HS-27A (cell line): ENCODE results near the gene MRPS18C.
"Not testable (repeated sequence)": the region's sequence is repeated elsewhere in the genome, so short reads cannot be mapped to it uniquely, and the experiment has no call there.

Experiments
- DNase-seq: peaks from one replicate; pipeline ENCODE4 v3.0.0-alpha.2; 2012; ENCODE audit warnings: low read depth, missing footprints

Gene MRPS18C

DNA sequence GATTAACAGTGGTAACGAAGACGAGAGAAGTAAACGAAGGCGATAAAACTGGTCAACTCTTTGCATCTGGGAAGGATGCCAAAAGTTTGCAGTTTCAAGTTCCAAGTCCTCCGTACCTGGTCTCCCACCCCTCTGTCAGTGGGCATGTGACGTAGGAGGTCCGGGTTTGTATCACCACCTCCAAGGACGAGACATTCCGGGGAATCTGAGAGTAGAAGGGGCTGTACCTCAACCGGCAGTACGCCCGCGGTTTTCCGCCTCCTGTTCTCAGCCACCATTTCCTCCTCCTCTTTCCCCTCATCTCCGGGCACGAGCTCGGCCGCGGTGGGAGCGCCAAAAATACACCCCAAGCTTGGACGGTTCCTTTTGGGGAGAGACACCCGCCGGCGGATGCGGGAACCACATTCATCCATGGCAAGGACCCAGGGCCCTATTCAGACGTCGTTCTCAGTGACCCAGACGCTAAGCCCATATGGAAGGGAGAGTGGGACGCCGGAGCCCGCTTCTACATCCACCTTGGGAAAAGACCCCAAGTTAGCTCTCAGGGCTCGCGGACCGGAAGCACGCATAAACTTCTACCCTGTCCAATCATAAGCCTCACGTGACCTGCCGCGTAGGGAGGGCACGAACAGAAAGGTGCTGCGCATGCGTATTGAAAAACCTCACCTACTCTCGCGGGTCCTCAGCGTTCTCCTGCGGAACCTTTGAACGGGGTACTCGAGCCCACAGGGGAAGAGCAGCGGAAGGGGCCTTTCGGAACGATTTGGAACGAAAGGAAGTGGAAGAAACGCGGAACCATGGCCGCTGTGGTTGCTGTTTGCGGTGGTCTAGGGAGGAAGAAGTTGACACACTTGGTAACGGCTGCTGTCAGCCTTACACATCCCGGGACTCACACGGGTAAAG is at the start of gene MRPS18C, which contains the start of gene HELQ:
MRPS18C (plus strand) TSS at position 778 of the 903 bp plus-strand sequence; CDS start at position 798, 20 bp downstream.
HELQ (minus strand) TSS at position 543 of the 903 bp plus-strand sequence; CDS start at position 413, 130 bp downstream.
- peak; percentile 96 for DNase-seq

DNA sequence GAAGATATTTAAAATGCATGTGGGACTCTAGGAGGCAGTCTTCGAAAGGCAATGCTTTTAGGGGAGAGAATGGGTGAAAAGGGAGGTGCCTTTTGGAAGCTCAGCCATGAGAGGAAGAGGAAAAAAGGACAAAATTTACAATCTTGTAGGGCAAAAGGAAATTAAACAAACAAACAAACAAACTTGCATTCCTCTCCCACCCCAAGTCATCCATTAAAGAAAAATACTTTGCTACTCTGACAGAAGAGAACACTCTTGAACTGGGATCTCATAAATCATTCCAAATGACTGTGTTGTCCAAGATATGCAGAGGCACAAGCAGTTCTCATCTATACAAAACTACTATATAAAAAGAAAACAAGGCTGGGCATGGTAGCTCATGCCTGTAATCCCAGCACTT is 47.0 kb upstream of the MRPS18C start:
- no peak for DNase-seq

DNA sequence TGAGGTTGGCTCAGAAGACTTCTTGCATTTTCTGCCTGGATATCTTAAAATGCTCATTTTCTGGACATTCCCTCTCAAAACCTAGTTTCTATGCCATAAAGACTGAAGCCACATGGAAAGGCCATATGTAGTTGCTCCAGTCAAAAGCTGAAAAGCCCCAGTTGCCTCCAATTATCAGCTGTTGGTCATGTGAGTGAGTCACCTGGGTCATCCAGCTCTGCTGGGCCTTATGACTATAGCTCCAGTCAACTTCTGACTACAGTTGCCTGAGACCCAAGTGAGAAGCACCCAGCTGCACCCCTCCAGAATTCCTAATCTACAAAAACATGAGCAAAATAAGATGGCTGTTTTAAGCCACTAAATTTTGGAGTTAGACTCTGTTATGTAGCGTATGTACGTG is 42.2 kb upstream of the MRPS18C start:
- DNase-seq: no peak

DNA sequence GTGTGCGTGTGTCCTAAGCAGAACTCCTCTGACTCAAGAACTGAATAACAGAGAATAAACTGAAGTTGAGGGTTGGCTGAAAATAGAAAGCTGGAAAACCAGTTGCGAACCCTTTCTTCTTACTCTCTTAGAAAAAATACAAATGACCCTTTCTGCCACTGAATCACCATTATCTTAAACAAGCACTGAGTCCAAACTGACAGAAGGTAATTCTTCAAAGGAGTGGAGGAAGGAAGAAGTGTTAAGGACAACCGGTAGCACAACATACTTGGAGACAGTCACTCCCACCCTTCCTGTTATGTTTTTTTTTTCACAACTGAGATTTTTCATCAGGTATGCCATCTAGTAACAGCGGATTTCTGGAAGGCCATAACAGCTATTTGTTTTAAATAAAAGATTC is 38.3 kb upstream of the MRPS18C start:
- no peak for DNase-seq

DNA sequence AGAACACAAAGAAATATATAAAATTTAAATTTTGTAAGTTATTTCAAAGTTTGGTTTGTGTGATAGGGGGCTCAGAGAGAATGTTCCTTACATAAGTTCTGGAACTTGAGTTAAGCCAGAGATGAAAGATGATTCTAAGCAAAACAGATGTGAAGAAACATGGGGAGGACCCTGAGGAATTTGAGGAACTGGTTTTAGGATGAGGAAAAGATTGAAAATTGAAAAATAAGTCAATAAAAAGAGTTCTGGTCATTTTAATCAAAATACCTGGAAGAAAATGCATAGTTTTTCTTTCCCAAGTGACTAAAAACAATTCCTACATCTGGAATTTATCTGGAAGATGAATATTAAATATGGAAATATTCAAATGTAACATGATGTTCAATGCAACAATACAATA is 37.6 kb upstream of the MRPS18C start:
- DNase-seq: no peak

DNA sequence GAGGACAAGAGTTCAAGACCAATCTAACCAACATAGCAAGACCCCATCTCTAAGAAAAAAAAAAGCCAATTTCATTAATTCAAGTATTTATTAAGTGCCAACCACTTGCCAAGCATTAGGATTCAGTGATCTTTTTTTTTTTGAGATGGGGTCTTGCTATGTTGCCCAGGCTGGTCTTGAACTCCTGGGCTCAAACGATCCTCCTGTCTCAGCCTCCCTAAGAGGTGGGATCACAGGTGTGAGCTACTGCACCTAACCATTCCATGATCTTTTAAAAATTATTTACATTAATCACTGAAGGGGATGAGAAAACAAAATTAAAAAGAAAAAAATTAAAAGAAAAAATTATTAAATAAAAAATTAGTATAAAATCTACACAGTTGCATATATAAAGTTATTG is 24.7 kb upstream of the MRPS18C start:
- no peak for DNase-seq

DNA sequence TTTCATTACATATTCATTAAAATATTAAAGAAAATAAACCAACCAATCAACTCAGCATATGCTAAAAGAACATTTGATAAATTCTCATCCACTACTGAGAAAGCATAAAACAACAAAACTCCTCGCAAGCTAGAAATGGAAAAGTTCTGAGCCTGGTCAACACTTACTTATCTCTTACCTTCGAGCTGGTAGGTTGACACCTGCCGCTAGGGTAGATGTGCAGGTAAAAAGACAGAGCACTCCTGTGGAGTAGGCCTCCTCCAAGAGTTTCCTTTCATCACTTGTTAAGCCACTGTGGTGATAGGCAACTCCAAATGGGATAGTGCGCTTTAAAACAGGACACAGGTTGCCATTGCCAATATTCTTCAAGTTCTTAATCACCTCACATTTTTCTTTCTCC is 19.2 kb upstream of the MRPS18C start:
- DNase-seq: no peak

DNA sequence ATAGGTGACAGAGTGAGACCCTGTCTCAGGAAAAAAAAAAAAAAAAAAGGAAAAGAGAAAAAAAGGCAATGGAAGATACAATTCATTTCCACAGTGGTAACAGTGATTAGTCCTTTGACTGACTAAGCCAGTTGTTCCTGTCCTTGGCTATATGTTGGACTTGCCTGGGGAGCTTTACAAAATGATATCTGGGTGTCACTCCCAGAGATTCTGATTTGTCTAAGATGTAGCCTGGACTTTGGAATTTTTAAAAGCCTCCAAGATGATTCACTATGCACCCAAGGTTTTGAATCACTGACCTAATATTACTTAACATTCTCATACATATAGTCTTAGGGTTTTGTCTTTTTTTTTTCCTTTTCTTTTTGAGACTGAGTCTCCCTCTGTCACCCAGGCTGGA is 17.1 kb upstream of the MRPS18C start:
- DNase-seq: no peak

DNA sequence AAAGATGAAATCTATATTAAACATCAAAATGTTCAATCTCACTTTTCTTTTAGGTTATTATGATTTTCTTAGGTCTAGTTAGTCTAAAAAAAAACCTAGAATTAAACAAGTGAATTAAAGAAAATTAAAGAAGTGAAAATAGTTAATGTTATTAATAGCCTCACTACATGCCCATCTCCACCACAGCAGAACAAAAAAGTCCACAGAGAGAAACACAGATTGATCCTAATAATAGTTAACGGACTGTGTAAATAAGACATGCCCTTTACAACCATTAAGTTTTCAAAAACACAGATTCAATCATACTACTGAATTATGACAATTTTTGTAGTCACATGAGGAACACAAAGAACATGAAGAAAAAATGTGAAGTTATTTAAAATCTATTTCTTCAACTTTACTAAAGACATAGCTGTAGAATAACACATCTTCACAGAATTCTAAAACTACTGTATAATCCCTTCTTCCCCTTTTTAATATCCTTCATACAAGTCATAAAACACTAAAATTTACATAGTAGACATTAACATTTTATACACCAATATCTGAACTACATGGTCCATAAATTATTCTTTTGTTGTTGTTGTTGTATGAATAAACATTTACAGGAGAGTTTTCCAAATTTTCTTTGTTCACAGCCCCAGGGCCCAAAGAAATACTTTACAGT is 15.6 kb upstream of the MRPS18C start:
- DNase-seq: no peak

DNA sequence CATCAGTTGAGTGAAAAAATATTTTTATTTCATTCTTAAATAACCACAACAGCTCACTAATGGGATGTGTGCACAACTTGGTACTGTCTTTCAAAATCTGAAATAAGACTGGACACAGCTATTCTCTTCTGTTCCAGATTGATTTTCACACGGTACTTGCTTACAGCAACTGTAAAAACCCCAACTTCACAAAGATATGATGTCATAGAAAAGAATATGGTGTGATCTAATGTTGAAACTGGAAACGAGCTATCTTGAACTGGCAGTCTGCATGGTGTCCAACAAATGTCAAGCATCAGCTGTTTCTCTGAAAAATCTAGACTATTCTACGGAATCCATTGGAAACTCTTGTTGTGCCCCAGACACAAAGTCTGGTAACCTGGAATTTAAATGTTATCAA is 15.0 kb upstream of the MRPS18C start:
- DNase-seq: no peak

DNA sequence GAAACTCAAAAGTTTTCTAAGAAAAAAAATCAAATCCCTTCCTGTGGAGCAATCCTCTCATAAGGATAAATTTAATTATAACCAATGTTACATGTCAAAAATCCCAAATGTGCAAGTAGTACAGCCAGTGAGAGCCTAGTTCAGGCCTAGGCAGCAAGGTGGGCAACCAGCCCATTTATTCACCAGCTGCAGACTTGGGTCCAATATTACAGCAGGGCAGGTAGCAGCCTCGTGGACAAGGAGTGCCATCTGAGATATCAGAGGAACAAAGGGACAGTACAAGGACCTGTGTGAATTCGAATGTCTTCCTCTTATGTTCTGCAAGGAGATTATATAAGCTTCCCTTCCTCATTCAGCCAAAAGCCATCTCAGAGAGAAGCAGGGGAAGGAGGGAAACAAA is 6.8 kb upstream of the MRPS18C start:
- DNase-seq: no peak

DNA sequence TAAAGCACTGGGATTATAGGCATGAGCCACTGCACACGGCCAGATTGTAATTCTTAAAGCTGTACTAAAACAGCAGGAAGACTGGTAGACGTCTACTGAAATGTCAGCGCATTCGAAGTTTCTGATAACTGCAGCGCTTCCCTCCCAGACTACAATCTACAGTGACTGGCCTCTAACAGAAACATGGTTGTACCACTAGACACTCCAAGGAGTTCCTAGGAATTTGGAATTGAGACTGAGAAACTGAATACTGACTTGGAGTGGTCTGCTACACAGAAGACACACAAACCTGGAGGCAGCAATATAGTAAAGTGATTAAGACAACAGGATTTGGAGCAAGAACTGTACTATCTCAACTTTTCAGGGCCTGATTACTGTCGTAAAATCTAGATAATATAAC is 1.2 kb upstream of the MRPS18C start:
- no peak for DNase-seq

DNA sequence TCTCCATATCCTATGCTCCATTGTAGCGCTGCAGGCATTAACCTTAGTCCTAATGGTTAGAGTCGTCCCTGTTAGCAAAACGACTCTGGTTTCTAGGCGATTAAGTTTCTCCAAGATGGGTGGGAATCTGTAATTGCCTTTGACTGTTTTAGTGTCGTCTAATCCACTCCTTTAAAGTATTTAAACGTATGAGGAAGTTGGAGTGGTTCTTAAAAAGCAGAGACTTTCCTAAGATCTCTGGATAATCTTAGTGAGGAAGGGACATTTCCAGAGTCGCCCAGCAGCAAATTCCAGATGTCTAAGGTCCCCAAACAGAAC is 285 bp downstream of the MRPS18C start:
- no peak for DNase-seq

DNA sequence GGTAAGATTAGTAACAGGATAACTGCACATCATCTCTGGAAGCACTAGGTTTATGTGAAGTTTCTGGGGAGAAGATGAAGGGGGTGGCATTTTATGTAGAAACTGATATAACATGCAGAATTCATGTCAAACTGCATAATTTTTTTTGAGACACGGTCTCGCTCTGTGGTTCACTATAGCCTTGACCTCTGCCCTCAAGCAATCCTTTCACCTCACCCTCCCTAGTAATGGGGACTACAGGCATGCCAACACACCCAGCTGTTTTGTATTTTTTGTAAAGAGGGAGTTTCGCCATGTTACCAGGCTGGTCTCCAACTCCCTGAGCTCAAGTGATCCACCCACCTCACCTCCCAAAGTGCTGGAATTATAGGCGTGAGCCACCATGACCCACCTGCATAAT is 17.6 kb downstream of the MRPS18C start:
- no peak for DNase-seq

DNA sequence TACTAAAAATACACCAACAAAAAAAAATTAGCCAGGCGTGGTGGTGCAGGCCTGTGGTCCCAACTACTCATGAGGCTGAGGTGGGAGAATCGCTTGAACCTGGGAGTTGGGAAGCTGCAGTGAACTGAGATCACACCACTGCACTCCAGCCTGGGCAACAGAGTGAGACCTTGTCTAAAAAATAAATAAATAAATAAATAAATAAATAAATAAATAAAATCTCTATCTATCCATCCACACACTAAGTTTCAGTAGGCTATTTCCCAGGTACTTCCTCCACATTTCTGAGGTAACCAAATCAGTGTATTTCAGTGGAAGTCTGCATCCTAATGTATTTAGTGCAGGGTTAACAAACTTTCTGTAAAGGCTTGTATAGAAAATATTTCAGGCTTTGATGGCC is 18.1 kb downstream of the MRPS18C start:
- no peak for DNase-seq

DNA sequence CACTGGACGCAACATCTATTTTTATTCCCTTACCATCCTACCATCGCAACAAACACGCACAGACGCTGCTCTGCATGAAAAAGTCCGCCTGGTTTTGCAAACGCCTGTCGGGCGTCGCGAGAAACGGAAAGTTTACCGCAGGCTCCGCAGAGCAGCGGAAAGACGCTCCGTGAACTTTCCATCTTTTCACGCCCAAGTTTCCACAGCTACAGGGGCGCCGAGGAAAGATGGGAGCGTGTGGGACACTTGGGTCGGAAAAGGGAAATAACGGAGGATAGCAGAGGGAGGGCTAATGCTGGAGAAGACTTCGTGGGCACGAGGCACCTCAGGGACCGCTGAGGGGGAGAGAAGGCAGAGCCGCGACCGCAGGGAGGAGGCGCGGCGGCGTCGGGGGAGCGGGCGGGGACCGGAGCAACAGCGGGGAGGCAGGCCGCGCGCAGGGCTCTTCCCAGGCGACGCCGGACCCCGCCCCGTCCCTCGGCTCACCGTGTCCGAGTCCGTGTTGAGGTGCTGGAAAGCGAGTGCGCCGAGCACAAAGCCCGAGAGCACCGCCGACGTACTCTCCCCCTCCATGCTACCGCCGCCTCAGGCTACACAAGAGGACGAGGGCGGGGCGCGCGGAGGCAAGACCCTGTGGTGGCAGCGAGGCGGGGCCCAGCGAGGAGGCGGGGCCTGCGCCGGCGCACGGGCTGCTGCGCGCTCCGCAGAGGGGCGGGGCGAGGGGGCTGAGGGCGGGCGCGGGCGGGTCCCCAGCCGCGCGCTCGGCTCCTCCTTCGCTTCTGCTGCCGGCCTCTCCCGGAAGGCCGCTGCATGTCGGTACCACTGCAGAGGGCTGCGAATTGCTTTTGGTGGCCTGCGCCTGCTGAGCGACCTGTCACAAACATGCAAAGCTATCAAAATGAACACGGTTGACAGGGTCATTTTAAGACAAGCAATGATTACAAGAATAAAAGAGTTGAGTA is 28.9 kb downstream of the MRPS18C start, which contains the start of gene ABRAXAS1:
ABRAXAS1 (minus strand) TSS at position 601 of the 962 bp plus-strand sequence; CDS start at position 573, 28 bp downstream.
- peak; percentile 71 for DNase-seq

DNA sequence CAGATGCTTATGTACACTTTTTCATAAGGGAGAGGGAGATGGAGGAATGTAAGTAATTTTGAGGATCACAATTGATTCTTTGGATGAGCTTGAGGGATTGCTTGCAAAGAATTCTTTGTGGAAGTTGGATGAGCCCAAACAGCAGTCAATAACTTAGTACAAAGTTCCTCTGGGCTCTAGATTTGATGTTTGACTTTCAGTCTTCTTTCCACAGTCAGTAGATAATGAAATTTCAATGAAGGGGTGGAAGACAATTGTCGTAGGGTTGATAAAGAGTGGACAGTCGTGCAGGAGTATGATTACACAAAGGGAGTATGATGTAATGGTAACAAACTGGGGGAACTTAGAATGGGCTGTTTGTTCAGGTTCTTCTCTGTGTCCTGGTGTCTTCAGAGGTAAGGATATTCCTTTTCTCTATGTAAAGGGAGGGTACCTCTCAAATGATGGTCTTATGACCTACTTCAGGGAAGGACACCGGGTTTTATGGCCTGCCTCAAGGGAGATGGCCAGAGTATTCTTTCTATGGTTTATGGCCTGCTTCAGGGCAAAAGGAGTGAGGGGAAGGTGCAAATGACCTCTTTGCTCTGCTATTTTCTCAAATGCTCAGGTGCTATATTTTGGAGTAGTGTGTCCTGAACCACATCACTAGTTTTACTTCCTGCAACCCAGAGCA is 30.7 kb downstream of the MRPS18C start:
- DNase-seq: no peak

DNA sequence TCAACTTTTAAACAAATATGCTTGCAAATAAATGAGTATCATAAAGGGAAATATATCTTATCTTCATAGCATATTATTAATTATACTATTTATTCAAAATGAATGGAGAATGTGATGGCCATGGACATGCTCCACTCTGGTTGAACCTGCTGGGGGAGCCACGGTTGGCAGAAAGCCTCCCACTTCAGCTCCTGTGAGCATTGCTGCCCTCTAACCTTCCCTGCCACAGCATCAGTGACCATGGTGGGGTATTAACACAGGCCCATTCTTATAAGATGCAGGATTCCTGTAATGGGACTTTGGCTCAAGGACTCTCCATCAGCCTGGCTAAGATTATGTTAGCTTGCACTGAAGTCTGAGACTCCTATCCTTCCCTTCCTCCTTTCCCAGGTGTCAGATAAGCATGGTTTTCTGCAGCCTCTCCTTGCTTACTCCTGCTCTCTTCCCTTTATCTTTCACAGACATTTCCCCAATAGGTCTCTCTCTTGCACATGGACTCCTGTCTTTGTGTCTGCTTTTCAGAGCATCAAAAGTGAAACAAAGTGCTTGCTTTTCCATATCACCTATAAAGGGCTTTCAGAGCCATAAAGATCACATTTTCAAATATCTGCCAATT is 34.0 kb downstream of the MRPS18C start:
- no peak for DNase-seq

DNA sequence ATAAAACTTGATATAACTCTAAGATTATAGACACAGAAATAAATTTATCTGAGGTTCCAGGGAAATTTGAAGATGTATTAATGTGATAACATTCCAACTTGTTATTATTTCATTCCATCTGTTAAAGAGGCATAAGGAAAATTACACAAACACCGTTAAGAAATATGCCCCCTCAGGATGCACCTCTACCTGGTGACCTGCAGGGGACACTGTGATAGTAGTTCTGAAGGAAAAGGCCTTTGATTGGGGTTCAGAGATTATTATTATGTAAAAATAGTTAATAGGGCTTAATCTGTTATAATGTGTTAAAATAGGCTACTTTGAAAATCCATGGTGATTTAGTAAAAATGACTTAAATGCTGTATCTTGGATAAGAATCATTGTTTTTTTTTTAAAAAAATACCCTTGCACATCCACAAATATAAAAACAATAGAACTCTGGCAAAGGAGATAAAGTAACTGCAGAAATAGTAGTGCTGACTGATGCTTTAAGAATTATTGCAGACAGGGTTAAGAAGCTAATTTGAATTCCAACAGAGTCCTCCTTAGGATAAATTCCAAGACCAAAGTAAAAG is 35.1 kb downstream of the MRPS18C start:
- no peak for DNase-seq

DNA sequence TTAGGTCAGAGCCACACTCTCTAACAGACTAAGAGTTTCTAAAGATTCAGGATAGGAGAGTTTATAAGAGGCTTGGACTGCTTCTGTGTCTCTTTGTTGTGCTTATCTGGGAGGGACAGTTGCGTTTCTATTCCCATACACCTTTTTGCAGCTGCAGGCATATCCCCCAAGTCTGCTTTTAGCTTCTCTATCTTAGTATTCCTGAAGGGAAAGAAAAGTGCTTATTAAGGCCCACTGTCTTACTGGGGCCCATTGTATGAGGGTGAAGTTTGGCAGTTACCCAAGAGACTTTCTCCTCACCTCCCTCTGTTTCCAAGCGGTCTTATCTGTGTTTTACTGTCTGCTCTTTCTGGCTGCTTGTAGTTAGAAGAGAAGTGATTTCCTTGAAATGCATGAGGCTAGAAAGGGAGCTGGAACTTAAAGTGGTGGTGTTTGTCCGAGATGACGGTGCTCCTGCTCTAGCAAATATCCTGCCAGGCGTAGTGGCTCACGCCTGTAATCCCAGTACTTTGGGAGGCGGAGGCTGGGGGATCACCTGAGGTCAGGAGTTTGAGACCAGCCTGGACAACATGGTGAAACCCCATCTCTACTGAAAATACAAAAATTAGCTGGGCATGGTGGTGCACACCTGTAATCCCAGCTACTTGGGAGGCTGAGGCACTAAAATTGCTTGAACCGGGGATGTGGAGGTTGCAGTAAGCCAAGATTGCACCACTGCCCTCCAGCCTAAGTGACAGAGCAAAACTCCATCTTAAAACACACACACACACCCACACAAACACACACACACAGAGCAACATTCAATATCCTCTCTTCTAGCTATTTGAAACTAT is 40.4 kb downstream of the MRPS18C start:
- not testable (repeated sequence) for DNase-seq
